ENCODE data around the gene ZFP90.

The ZFP90 gene

GRCh38 chr16:68508013-68508412 lies 31.1 kb upstream of the ZFP90 start:
- Mint-ChIP-seq H3K9me3 (no peaks in the 10 kb centered on the region), H3K4me3 (no peak overlapping the region), H3K4me1 (ENCODE audit: low read depth) (peaks cover 35% of the 10 kb centered on the region), H3K27ac (no peak overlapping the region), H3K36me3 (ENCODE audit: low read depth) (no peaks in the 10 kb centered on the region), H3K27me3 (peaks cover 37% of the 10 kb centered on the region)
- intact Hi-C loops (cut with micrococcal nuclease), result no loop called here

DNA sequence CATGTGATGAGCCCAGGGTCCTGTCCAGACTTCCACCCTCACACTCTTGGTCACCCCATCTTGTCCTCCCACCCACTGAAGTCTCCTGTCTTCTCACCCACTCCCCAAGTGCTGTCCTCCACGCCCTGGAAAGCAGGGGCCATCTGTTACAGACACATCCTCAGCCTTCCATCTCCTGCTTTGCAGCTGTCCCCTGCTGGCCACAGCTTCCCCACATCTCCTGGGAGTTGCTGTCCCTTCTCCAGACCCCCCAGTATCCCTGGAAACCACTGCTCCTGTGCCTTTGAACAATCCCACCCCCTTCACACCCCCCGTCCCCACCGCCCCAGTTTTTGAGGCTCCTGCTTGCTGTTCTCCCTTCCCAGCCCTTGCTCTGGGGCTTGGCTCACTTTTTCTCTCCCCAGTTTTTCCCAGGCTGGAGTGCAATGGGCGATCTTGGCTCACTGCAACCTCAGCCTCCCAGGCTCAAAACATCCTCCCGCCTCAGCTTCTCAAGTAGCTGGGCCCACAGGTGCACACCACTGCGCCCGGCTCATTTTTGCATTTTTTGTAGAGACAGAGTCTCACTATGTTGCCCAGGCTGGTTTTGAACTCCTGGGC lies 30.4 kb upstream of the ZFP90 start:
- H3K27ac Mint-ChIP-seq, result peak overlapping the region; percentile 33
- intact Hi-C loops (cut with micrococcal nuclease), result no loop called here

GRCh38 chr16:68509381-68509780 lies 29.7 kb upstream of the ZFP90 start:
- Mint-ChIP-seq H3K9me3 (no peaks in the 10 kb centered on the region), H3K36me3 (ENCODE audit: low read depth) (no peaks in the 10 kb centered on the region), H3K27ac (peak overlapping the region; percentile 33), H3K27me3 (peaks cover 34% of the 10 kb centered on the region), H3K4me3 (no peak overlapping the region), H3K4me1 (ENCODE audit: low read depth) (peaks cover 35% of the 10 kb centered on the region)
- intact Hi-C loops (cut with micrococcal nuclease), result no loop called here

More for the DNA sequence above, 30.4 kb upstream of the ZFP90 start:
- no peaks in the 10 kb centered on the region for H3K36me3 Mint-ChIP-seq (ENCODE audit: low read depth)
- no peak overlapping the region for H3K4me3 Mint-ChIP-seq
- H3K27me3 Mint-ChIP-seq, result peaks cover 36% of the 10 kb centered on the region
- H3K9me3 Mint-ChIP-seq, result no peaks in the 10 kb centered on the region
- peaks cover 35% of the 10 kb centered on the region for H3K4me1 Mint-ChIP-seq (ENCODE audit: low read depth)

- intact Hi-C loops (cut with micrococcal nuclease), result loop anchor here (1.0 to 10.0 kb wide), 3 partner anchors 65 to 246 kb away; partner anchors contain the start of gene SLC7A6
- Mint-ChIP-seq H3K4me1 (ENCODE audit: low read depth) (peaks cover 35% of the 10 kb centered on the region), H3K36me3 (ENCODE audit: low read depth) (no peaks in the 10 kb centered on the region), H3K9me3 (no peaks in the 10 kb centered on the region), H3K27me3 (peaks cover 33% of the 10 kb centered on the region), H3K4me3 (no peak overlapping the region), H3K27ac (no peak overlapping the region)
Measured at GRCh38 chr16:68510775-68511174, 28.3 kb upstream of the ZFP90 start.

DNA sequence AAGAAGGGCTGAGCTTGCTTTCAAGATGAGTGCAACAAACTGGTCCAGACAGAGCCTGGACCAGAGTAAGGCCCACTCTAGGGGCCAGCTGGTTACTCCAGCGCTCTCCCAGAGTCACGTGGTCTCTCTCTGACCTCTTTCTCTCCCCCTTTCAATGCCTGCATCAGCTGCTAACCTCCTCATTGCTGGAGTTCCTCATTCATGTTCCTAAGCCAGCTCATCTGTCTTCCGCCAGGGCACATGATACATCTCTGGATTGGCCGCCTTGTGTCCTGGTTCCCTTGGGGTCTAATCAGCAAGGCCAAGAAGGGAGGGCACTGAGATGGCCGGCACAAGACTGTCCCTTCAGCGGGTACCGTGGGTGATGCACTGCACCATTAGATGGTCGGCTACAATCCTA lies 26.9 kb upstream of the ZFP90 start:
- H3K9me3 Mint-ChIP-seq, result no peaks in the 10 kb centered on the region
- peaks cover 24% of the 10 kb centered on the region for H3K27me3 Mint-ChIP-seq
- H3K36me3 Mint-ChIP-seq (ENCODE audit: low read depth), result no peaks in the 10 kb centered on the region
- intact Hi-C loops (cut with micrococcal nuclease), result loop anchor here (10.0 kb wide), 2 partner anchors 147 to 247 kb away; partner anchors contain the start of gene SLC7A6
- H3K27ac Mint-ChIP-seq, result no peak overlapping the region
- peaks cover 36% of the 10 kb centered on the region for H3K4me1 Mint-ChIP-seq (ENCODE audit: low read depth)
- H3K4me3 Mint-ChIP-seq, result no peak overlapping the region

GRCh38 chr16:68512742-68513141 lies 26.3 kb upstream of the ZFP90 start:
- intact Hi-C loops (cut with micrococcal nuclease), result loop anchor here (10.0 kb wide), 2 partner anchors 148 to 248 kb away; partner anchors contain the start of gene SLC7A6
- Mint-ChIP-seq H3K4me3 (no peak overlapping the region), H3K27me3 (peaks cover 21% of the 10 kb centered on the region), H3K4me1 (ENCODE audit: low read depth) (peaks cover 41% of the 10 kb centered on the region), H3K36me3 (ENCODE audit: low read depth) (no peaks in the 10 kb centered on the region), H3K27ac (no peak overlapping the region), H3K9me3 (no peaks in the 10 kb centered on the region)

DNA sequence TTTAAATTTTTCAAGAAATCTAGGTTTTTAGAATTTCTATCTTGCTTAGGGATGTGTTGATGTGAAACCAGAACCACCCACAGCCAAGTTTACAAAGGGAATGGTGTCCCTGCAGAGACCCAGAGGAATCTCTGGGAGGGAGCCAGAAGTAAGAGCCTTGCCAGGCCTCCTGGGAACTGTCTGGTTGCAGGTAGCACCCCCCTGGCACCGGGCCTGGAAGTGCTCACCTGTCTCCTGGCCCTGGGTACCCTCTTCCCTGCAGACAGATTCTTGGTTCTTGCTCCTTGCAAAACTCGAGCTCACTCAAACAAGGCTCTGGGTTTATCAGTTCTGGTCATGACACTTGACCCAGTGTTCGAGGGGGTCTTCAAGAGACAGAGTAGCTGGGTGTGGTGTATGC lies 24.6 kb upstream of the ZFP90 start:
- Mint-ChIP-seq H3K36me3 (ENCODE audit: low read depth) (no peaks in the 10 kb centered on the region), H3K9me3 (no peaks in the 10 kb centered on the region), H3K27me3 (peaks cover 6% of the 10 kb centered on the region), H3K4me3 (no peak overlapping the region), H3K4me1 (ENCODE audit: low read depth) (peaks cover 50% of the 10 kb centered on the region), H3K27ac (no peak overlapping the region)
- intact Hi-C loops (cut with micrococcal nuclease), result loop anchor here (10.0 kb wide), 2 partner anchors 150 to 250 kb away; partner anchors contain the start of gene SLC7A6

GRCh38 chr16:68517606-68518166 lies 21.4 kb upstream of the ZFP90 start:
- H3K4me1 Mint-ChIP-seq (ENCODE audit: low read depth), result peaks cover 33% of the 10 kb centered on the region
- H3K36me3 Mint-ChIP-seq (ENCODE audit: low read depth), result no peaks in the 10 kb centered on the region
- H3K27ac Mint-ChIP-seq, result no peak overlapping the region
- H3K4me3 Mint-ChIP-seq, result no peak overlapping the region
- H3K27me3 Mint-ChIP-seq, result peaks cover 4% of the 10 kb centered on the region
- intact Hi-C loops (cut with micrococcal nuclease), result loop anchor here (10.0 kb wide), 2 partner anchors 153 to 253 kb away; partner anchors contain the start of gene SLC7A6
- H3K9me3 Mint-ChIP-seq, result no peaks in the 10 kb centered on the region

GRCh38 chr16:68519225-68519745 lies 19.8 kb upstream of the ZFP90 start:
- Mint-ChIP-seq H3K4me1 (ENCODE audit: low read depth) (peaks cover 33% of the 10 kb centered on the region), H3K27ac (no peak overlapping the region), H3K4me3 (no peak overlapping the region)

GRCh38 chr16:68520649-68521086 lies 18.4 kb upstream of the ZFP90 start:
- Mint-ChIP-seq H3K36me3 (ENCODE audit: low read depth) (no peaks in the 10 kb centered on the region), H3K27ac (no peak overlapping the region), H3K9me3 (no peaks in the 10 kb centered on the region), H3K27me3 (peaks cover 4% of the 10 kb centered on the region), H3K4me3 (peak overlapping the region; percentile 50), H3K4me1 (ENCODE audit: low read depth) (peaks cover 33% of the 10 kb centered on the region)
- intact Hi-C loops (cut with micrococcal nuclease), result no loop called here

More at GRCh38 chr16:68519225-68519745, 19.8 kb upstream of the ZFP90 start:
- peaks cover 4% of the 10 kb centered on the region for H3K27me3 Mint-ChIP-seq
- no peaks in the 10 kb centered on the region for H3K36me3 Mint-ChIP-seq (ENCODE audit: low read depth)
- no peaks in the 10 kb centered on the region for H3K9me3 Mint-ChIP-seq
- intact Hi-C loops (cut with micrococcal nuclease), result loop anchor here (10.0 kb wide), 2 partner anchors 154 to 254 kb away; partner anchors contain the start of gene SLC7A6

DNA sequence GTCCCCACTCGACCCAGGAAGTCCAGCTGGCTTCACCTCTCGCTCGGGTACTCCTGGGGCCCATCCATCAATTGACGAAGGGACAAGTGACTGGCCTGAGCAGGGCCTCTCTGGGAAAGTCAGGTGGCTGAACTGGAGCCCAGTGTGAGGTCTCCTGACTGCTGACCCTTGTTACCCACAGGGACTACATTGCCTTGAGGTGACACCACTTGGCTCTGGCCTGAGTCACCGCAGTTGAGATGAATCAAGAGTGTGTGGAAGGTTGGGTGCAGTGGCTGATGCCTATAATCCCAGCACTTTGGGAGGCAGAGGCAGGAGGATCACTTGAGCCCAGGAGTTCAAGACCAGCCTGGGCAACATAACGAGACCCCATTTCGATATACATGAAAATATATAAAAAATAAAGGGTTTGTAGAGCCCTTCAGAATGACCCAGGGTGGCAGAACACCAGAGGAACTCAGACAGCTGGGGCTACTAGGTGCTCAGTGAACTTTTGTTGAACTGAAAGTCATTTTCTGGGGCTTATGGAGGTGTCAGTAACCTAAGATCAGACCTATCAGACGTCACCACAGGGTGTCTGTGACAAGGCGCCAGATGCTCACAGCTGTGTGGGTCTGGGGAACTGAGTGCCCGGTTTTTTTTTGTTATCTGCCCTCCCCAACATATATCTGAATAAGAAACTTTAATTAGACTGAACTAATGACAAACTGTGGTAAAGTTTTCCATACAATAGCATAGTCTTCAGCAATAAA lies 14.8 kb upstream of the ZFP90 start:
- H3K36me3 Mint-ChIP-seq (ENCODE audit: low read depth), result no peaks in the 10 kb centered on the region
- H3K9me3 Mint-ChIP-seq, result no peaks in the 10 kb centered on the region
- H3K27me3 Mint-ChIP-seq, result peaks cover 10% of the 10 kb centered on the region
- intact Hi-C loops (cut with micrococcal nuclease), result no loop called here
- H3K4me1 Mint-ChIP-seq (ENCODE audit: low read depth), result peaks cover 19% of the 10 kb centered on the region
- H3K4me3 Mint-ChIP-seq, result no peak overlapping the region
- H3K27ac Mint-ChIP-seq, result no peak overlapping the region

DNA sequence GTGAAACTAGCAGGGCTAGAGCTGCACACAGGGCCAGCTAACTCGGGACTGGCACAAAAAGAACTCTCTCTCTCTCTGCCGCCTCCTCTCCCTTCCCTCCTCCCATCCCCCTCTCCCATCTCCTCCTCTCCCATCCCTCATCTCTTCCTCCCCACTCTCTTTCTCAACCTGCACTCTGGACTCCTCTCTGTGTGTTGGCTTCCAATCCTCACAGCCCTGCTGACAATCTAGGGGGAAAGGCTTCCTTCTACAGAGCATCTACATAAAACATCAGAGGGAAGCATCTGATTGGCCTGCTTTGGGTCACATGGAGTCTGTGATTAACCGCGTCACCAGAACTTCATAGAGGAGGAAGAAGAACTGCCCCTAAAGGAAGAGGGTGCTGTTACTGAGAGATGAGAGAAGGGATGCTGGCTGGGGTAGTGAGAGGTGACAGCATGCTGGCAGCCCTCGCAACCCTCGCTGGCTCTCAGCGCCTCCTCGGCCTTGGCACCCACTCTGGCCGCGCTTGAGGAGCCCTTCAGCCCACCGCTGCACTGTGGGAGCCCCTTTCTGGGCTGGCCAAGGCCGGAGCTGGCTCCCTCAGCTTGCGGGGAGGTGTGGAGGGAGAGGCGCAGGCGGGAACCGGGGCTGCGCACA lies 12.8 kb upstream of the ZFP90 start:
- no peak overlapping the region for H3K4me3 Mint-ChIP-seq

DNA sequence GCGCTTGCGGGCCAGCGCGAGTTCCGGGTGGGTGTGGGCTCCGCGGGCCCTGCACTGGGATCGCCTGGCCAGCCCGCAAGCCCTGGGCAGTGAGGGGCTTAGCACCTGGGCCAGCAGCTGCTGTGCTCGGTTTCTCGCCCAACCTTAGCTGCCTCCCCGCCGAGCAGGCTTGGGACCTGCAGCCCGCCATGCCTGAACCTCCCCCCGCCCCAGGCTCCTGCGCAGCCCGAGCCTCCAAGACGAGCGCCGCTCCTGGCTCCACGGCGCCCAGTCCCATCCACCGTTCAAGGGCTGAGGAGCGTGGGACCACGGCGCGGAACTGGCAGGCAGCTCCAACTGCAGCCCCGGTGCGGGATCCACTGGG lies 12.3 kb upstream of the ZFP90 start:
- H3K9me3 Mint-ChIP-seq, result no peaks in the 10 kb centered on the region
- no peak overlapping the region for H3K27ac Mint-ChIP-seq
- intact Hi-C loops (cut with micrococcal nuclease), result loop anchor here (5.0 kb wide), 2 partner anchors 321 to 596 kb away; no protein-coding TSS in a partner anchor
- no peak overlapping the region for H3K4me3 Mint-ChIP-seq
- peaks cover 31% of the 10 kb centered on the region for H3K27me3 Mint-ChIP-seq
- no peaks in the 10 kb centered on the region for H3K36me3 Mint-ChIP-seq (ENCODE audit: low read depth)
- H3K4me1 Mint-ChIP-seq (ENCODE audit: low read depth), result peaks cover 23% of the 10 kb centered on the region

More for the DNA sequence above, 12.8 kb upstream of the ZFP90 start:
- H3K27ac Mint-ChIP-seq, result no peak overlapping the region
- intact Hi-C loops (cut with micrococcal nuclease), result loop anchor here (5.0 kb wide), 2 partner anchors 321 to 596 kb away; no protein-coding TSS in a partner anchor
- H3K9me3 Mint-ChIP-seq, result no peaks in the 10 kb centered on the region
- peaks cover 23% of the 10 kb centered on the region for H3K4me1 Mint-ChIP-seq (ENCODE audit: low read depth)
- H3K27me3 Mint-ChIP-seq, result peaks cover 27% of the 10 kb centered on the region
- no peaks in the 10 kb centered on the region for H3K36me3 Mint-ChIP-seq (ENCODE audit: low read depth)
